ACHN (cell line): ENCODE results near the gene TRMU.

Source experiments
- DNase-seq: peaks from one replicate; pipeline ENCODE4 v3.0.0-alpha.2; 2015
- in situ Hi-C: cut with HindIII; loops from 2 replicates; pipeline ENCODE4 v1.10.0; 2017; ENCODE audit warnings: low sequenced_read_pairs, low pct_ligation_motif_present, low pct_unique_long_range_greater_than_20kb

Gene TRMU

DNA sequence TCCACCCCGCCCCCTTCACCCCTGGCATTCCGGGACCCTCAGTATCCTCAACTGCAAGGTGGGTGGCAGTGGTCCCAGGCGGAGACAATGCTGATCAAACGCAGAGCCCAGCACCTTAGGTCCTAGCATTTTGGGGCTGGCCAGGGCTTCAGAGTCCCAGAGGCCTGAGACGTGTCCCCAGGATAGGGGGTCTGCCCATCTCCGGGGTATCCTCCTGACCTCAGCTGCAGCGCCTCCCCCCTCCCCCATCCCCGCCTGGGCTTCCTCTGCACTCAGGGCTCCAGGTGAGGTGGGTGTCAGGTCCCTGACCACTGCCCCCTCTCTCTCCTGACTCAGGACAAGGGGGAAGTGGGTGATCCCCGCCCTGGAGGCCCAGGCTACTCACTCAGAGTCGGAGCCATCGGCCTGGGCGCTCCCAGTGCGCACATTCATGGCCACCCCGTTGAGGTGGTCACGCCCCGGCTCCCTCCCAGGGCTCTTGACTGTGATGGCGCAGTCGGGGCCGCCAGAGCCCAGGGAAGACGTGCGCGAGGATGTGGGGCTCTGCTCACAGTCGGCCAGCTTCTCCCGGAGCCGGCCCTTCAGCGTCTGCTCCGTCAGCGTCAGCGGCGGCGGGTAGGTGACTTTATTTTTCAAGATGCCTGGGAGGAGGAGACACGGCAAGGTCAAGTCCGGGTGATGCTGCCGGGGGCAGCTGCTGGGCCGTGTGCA is 28.3 kb downstream of the TRMU start:
- in situ Hi-C loops = no loop called here
- no peak for DNase-seq

DNA sequence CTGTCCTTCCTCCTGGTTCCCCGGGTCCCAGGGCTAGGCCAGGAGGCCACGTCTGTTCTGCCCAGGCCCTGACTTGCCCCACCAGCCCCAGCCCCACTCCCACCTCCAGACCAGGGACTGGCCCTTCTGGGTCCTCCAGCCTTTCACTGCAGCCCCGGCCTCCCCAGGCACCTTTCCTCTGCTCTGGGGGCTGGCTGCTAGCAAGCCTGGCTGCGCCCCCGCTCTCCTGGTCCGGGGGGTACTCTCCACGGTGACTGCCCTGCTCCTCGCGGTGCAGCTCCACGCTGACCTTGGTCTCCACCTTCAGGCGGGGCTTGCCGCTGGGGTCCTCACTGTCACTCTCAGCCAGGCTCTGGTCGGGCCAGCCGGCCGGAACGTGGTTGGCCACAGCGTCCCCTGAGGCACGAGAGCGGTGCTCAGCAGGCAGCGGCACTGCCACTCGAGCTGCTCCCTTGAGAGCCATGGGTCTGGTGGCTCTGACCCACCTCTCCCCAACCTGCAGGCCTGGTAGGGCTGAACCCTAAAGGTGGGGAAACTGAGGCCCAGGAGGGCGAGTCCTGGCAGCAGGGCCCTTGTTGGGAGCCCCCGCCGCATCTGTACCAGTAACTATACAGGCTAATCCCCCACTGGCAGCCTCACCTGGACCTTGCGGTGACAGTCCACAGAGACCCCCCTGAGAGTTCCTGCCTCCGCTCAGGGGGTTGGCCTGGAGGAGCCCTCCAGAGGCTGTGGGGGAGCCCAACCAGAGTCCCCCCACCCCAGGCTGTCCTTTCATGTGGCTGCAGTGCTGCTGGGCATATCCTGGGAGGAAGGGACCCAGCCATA is 29.0 kb downstream of the TRMU start:
- DNase-seq = no peak
- in situ Hi-C loops = no loop called here

- in situ Hi-C loops = no loop called here
These were observed 29.7 kb downstream of the TRMU start for GRCh38 chr22:46365166-46365624.

GRCh38 chr22:46366327-46366731 is 30.8 kb downstream of the TRMU start:
- in situ Hi-C loops = no loop called here
- DNase-seq = no peak

More at GRCh38 chr22:46365166-46365624, 29.7 kb downstream of the TRMU start:
- DNase-seq = no peak

DNA sequence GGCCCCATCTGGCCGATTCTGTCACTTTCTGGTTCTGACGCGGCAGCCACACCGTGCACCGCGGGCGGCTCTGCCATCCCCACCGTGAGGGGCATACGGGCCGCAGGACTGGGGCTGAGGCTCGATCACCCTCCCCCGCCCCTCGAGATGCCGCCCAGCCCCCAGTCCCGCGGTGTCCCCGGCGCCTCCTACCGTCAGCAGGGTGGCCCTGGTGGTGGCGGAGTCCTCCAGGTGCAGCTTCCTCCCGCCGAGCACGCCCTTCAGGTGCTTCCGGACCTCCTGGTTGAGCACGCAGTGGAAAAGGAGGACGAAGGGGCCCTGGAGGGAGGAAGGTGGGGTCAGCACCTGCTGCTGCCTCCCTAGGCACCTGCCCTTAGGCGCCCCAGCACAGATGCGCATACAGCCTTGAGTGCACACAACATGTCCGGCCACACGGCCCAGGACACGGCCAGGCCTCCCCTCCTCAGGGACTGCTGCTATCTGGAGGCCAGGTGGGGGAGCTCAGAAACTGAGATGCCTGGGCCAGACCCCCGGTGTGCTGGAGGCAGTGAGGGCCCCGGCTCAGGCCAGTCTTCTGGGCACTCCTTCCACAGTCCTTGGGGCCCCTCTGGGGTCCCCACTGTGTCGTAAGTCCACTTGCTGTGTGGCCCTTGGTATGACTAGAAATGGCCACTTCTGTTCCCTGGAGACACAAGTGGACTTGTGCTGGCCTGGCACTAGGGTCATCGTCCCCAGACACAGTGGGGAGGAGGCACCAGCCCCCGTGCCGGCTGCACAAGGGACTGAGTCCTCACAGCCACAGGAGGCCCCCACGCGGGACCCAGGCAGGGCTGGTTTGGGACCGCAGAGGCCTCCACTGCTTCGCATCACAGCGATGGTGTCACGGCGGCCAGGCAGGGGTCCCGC is 31.5 kb downstream of the TRMU start:
- in situ Hi-C loops = no loop called here
- no peak for DNase-seq

DNA sequence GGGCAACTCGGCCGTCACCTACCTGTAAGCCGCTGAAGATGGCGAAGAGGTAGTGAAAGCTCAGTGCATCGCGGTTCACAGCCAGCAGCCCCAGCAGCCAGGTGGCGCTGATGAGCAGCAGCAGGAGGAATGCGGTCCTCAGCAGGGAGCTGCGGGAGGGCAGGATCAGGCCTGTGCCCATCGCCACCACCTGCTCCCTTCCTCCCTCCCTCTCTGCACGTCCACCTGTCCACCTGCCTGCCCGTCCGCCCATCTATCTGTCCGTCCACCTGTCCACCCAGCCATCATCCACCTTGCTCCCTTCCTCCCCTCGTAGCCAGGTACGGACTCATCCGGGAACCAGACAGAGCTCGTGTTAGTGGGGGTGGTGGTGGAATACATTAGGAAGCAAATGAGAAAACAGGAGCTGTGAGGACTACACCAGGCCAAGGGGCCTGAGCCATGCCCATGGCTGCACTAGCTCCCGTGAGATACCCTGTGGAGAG is 32.2 kb downstream of the TRMU start:
- peak; percentile 52 for DNase-seq
- in situ Hi-C loops = no loop called here

- no peak for DNase-seq
- in situ Hi-C loops = no loop called here
These were observed 32.9 kb downstream of the TRMU start for GRCh38 chr22:46368422-46368821.

GRCh38 chr22:46368871-46369715 is 33.6 kb downstream of the TRMU start:
- in situ Hi-C loops = no loop called here
- no peak for DNase-seq

DNA sequence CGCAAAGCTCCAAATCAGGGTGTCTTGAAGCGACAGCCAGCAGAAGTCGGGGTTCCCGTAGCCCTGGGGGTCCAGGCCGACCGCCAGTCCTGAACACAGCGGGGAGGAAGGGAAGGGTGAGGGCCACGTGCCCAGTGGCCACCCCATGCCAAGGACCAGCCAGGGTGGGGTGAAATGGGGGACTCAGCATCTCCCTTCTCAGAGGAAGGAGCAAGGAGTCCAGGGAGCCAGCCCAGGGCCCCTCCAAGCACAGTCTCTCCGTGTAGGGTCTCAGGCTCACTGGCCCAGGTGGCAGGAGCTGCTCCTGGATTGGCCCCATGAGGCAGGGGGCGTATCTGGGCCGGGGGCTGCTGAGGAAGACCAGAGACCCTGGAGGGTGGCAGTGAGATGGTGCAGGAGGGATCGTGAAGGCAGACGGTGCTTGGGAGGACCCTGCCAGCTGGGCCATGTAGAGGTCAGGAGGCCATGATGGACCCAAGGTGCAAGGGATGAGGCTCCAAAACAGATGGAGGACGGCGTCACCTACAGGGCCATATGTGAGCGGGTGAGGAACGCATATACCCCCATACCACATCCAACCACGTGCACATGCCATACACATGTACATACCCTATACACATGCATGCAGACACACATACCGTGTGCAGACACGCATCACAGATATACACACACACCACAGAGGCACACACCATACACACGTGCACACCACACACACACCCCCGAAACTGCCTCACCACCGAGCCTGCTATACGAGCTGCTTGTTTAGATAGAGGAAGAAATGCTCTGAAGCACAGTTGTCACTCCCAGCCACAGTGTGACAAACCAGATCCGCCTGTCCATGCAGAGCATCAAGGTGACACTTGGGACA is 34.4 kb downstream of the TRMU start:
- no peak for DNase-seq
- in situ Hi-C loops = no loop called here

DNA sequence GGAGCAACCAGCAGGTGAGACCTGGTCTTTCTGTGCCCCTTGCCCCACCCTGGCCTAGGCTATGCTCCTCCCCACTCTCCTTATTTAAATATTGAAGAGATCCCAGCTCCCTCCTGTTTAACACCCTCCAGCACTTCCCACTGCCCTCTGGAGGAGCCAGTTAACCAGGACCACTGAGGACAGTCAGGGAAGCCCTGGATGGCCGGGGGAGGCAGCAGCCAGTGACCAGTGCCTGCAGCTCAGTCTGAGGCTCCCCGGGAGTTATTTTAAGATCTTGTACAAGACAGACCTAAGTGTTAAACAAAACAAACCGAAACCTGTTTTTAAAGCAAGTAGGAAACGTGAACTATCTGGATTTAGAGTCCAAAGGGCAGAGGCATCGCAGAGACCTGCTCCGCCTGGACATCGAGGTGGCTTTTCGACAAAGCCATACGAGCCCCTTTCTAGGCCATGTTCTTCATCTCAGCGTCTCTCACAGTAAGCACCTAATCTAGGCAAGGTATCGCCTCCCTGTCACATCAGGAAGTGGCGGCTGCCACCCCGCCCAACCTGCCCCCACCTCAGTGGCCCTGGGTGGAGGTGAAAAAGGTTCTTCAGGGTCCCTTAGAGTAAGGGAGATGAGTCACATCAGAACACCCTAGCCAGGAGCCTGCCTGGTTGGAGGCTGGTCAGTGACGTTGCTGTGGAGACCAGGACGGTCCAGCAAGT is 35.2 kb downstream of the TRMU start:
- DNase-seq = no peak
- in situ Hi-C loops = no loop called here

- no peak for DNase-seq
- in situ Hi-C loops = no loop called here
These were observed 36.2 kb downstream of the TRMU start for GRCh38 chr22:46371623-46372226.

GRCh38 chr22:46372686-46373085 is 37.2 kb downstream of the TRMU start:
- no peak for DNase-seq
- in situ Hi-C loops = no loop called here

DNA sequence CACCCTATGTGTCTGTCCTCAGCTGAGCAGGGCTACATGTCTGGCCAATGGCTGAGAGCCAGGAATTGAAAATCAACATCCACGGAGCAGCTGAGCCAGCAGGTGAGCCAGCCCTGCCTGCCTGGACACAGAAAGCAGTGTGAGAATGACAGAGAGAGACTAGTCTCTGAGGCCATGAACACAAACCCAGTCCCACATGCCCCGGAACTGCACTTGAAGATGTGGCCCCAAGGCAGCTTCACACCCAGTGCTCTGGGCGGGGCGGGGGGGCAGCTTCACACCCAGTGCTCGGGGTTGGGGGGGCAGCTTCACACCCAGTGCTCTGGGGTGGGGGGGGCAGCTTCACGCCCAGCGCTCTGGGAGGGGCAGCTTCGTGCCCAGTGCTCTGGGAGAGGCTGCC is 37.6 kb downstream of the TRMU start:
- in situ Hi-C loops = no loop called here
- DNase-seq = no peak

- DNase-seq = peak; percentile 61
These were observed 38.6 kb downstream of the TRMU start for GRCh38 chr22:46373921-46374662.

DNA sequence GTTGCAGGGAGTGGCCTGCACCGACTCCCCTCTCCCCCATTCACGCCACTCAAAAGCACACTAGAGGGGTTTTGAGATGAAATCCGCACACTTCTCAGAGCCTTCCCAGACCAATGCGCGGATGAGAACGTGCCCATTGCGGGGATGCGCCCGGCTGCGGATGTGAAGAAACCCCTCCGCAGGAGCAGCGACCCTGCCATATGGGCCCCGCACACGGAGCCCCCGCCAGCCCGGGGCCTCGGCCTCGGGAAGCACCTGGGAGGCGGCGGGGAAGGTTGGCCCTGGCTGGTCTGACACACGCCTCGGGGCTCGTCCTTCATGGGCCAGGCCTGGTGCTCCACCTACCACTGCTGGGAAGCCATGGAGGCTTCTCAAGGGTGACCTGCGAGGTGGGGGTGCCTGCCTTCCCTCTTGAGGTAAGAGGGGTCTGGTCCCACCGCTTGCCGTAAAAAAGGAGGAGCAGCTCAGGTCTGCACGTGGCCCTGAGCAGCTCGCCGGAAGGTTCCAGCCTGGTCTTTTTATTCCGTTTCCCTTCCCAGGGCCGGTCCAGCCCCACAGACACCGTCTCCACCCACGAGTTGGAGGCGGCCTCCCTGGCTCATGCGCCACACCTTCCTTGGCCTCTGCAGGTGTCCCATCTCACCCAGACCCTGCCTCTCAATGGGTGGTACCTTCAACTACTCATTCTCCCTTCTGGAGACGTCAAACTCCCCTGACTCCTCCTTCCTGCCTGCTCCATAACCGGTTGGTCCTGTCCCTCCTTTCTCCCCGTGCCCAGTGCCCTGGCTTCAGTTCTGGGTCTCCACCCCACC is 39.4 kb downstream of the TRMU start:
- in situ Hi-C loops = no loop called here
- DNase-seq = no peak

More at GRCh38 chr22:46373921-46374662, 38.6 kb downstream of the TRMU start:
- in situ Hi-C loops = no loop called here
